GM18517 (cell line): Measurements from ENCODE around the gene OTUB2.

Source experiments
- ATAC-seq: cut with Tn5 transposase; IDR thresholded peaks from one replicate; pipeline ENCODE4 v1.9.1; 2021; ENCODE audit warnings: mild to moderate bottlenecking, moderate library complexity; ENCODE audit not compliant: unreplicated experiment

OTUB2 gene

DNA sequence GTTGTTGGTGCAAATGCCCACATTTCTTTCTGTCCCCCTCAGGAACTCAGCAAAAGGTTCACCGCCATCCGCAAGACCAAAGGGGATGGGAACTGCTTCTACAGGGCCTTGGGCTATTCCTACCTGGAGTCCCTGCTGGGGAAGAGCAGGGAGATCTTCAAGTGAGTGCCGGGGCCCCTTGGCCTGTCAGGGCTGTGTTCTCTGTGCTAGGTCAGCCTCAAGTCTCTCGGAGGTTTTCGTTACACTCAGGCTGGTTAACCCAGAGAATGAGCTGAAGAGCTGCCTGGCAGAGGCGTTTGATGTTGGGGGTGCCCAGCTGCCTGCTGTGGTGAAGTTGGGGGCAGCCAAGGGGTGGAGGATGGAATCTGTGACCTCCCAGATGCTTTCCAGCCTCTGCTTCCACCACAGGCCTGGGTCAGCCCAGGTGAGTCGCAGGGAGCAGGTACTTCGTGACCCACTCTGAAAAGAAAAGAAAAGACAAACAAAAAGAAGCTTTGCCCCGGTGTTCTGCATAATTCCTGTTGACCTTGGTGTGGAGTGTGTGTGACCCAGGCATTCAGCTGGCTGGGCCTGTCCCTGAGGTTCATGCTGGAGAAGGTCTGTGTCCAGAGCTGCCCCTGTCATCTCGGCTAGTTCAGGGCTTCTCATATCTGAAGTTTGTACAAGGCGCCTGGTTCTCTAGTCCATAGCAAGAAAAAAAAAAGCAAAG, 12.9 kb downstream of the OTUB2 start:
- ATAC-seq = no peak

DNA sequence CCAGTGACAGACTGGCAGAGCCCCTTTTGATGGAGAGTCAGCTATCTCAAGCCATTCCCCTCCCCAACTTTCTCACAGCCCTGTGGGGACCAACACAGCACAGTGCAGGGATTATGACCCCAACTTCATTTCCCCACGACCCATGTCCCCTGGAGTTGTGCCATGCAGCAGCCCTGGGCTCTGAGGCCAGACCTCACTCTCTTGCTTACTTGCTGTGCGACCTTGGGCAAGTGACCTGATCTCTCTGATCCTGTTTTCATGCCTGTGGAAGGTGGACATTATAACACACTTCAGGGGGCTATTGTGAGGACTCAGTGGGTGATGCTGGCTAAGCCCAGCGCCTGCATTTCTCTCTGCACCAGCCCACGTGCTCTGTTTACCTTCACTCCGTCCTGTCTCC, 14.1 kb downstream of the OTUB2 start:
- no peak for ATAC-seq

DNA sequence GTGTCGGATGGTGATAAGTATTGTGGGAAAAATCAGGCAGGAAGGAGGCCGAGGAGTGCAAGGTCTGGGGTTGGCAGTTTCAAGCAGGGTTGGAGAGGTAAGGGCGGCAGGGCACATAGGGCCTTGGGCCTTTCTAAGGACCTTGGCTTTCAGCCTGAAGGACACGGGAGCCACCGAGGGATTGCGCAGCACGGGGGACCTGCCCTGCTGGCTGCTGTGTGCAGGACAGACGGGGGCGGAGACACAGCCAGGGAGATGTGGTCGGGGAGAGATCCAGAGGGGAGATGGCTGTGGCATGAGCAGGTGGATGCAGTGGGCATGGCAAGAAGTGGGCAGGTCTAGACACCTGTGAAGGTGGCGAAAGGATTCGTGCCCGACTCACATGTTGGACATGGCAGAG, 14.7 kb downstream of the OTUB2 start:
- ATAC-seq = no peak

DNA sequence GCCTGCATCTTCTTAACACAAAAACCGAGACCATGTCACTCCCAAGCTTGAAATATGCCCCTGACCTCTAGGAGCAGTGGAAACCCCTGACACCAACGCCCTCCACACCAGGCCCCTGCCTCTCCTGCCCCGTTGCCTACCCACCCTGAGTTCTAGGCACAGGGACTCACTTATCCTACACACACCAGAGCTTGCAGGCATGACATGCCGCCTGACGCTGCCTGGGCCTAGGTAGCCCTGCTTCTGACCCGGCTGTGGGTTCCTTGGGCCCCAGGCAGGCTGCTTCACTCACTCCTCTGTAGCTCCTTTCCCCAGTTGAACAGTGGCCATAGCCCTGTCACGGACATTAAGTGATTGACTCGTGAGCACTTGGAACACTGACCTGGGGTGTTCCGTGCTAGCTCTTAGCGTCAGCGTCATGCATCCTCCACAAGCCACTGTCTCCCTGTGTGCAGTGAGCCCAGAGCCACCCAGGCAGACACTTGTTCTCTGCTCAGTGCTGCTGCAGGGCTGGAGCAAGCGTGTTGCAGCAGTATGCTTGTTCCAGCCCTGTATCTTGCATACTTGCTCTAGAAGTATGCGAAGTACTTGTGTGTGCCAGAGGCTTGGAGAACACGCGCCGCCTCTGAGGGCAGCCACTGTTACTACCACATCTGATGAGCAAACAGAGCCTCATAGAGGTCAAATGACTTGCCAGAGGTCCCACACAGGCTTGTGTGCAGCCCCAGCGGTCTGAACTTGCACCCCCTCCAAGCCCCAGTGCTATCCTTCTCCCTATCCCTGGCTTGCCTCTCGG, 15.6 kb downstream of the OTUB2 start:
- no peak for ATAC-seq

DNA sequence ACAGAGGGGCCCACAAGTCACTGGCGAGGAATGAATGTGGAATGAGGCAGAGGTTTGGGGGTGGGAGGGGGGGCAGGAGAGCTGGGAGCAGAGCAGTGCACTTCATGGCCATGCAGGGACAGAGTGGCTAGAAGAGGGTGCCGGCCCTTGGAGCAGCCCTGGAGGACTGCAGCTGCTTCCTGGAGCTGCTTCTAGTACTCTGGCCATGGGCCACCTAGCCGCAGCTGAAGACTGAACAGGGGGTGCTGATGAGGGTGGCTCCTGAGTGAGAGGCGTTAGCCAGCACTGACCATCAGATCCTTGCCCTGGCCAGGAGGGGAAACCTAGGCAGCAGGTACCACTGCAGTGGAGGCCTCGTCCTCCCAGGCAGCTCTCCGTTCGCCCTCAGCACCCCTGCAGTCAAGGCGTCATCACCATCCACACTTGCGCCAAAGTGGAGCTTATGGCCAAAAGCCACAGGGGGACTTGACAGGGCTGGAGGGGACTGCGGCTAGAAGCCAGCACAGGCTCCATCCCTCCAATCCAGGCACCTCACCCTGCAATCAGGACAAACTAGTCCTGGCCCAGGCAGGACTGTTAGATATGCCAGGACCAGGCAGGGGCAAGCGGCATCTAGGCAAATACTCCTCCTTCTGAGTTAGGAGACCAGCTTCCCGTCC, 16.4 kb downstream of the OTUB2 start:
- no peak for ATAC-seq

DNA sequence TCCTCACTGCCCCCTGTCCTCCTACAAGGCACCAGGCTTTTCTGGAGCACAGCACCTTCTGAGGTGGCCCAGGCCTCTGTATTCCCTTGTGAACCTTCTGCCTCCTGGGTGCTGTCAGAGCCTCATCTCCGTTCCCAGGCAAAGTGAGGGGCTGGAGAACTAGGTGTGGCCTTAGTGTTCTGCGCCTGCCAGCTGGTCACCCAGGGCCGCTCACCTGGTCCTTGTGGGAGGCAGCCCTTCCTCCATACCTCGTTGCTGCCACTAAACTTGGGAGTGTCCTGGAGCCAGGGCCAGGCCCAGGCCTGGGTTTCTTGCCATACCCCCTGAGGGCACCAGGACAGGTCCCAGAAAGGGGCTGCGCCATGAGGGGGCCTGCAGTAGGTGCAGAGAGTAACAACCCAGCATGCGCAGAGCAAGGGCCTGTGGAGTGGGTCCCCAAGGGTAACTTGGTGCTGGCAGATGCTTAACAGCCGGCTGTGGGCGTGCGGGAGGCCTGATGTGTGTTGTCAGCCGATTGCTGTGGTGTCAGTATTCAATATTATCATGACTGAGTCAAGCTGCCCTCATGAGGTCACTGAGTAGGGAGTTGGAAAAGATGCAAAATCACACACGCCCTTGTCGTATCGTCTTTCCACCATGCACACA, 17.1 kb downstream of the OTUB2 start:
- no peak for ATAC-seq

DNA sequence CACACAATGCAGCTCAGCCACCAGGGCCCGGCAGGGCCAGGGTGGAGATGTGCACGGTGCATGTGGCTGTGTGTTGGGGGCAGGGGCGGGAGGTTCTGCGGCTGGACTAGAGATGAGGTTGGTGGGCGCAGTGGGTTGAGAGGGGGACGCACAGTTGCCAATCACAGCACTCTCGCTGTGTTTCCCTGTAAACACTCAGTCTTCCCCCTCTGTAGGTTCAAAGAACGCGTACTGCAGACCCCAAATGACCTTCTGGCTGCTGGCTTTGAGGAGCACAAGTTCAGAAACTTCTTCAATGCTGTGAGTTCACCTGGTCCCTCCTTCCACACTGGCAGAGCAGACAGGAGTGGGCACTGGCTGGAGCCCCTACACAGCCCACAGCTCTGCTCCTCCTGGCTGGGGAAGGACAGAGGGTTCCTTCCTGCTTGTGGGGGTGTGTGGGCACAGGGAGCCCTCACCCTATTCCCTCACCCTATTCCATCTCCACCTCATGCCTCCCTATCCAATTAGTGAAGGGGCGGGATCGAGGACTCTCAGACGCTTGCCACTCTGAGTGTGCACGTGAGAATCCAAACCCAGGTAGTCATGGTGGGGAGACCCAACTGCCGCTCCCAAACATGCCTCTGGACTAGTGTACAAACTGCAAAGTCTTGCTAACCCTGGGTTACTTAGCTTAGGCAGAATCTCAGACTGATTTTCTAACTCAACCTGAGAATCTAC, 17.8 kb downstream of the OTUB2 start:
- ATAC-seq = no peak

DNA sequence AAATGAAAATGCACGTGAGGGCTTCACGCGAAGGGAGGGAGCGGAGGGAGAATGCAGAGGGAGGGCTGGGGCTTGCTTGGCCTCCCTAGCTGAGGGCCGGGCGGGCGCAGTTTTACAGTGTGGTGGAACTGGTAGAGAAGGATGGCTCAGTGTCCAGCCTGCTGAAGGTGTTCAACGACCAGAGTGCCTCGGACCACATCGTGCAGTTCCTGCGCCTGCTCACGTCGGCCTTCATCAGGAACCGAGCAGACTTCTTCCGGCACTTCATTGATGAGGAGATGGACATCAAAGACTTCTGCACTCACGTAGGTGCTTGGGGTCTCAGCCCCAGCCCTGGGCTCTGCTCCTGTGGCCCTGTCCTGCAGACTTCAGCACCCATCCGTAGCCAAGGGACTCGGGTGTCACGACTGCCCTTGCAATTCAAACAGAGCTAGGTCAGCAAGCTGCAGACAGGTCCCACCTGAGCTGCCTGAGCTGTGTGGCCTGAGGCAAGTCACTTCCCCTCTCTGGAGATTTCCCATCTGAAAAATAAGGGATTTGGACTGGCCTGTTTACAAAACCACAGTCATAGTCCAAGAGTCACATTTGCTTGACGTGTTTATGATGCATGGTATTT, 18.4 kb downstream of the OTUB2 start:
- no peak for ATAC-seq

DNA sequence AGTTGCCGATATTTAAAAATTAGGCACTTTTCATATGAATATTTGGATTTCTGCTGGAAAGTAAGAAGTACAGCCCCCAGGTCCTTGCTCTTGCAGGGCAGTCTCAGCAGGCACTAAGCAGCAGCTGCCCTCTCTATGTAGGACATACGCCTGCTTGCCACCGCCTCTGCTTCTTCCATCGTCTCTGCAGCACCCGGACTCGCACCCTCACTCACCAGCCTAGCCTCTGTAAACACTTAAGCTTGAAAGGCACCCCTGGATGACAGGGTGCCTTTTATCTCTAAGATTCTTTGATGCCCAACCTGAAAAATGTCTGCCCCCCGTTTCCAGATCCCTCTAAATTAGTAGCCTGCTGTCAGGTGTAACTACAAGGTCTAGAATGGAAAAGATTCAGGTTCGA, 19.0 kb downstream of the OTUB2 start:
- no peak for ATAC-seq

DNA sequence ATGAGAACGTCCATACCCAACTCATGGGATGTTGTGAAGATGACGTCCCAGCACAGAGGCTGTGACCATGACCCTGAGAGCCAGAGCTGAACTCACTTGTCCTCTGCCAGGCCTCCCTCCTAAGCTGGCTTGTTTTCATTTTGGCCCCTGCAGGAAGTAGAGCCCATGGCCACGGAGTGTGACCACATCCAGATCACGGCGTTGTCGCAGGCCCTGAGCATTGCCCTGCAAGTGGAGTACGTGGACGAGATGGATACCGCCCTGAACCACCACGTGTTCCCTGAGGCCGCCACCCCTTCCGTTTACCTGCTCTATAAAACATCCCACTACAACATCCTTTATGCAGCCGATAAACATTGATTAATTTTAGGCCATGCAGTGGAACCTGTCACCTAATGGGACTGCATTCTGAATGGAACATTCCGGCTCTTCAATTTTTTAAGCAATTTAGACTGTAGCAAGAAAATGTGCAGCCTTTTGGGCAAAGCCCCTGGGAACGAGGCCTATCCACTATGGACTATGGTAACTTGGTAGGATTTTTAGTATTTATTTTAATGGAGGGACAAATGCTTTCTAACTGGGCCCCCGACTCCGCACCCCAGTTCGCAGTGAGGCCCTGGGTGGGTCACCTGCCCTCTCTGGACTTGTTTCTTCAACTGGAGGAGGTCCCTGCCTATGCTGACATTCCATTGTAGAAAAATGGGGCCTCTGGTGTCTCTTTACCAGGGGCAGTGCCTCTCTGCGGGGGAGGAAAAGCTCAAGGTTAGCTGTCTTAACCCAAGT, 19.6 kb downstream of the OTUB2 start:
- no peak for ATAC-seq

DNA sequence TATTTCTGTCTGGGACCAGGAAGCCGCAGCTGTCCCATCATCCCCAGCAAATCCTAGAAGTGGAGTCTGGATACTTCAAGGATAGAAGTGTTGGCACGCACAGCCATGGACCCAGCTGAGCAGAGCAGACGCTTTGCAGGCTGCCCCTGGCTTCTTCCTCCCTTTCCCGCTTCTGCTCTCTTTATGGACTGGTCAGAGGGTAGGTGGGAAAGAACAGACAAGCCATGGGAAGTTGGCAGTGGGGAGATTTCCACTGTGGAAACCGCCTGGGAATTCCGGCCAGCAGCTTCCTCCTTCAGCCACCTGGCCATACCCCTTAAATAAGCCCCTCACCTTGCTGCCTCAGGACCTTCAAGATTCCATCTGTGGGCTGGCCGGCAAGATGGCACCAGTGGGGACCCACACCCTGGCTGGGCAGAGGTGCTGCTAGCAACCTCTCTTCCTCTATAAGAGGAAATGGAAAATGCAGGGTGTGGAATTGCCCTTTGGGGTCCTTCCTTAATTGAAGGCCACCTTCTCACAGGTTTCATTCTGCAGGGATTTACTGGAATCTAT, 20.6 kb downstream of the OTUB2 start:
- ATAC-seq = no peak

DNA sequence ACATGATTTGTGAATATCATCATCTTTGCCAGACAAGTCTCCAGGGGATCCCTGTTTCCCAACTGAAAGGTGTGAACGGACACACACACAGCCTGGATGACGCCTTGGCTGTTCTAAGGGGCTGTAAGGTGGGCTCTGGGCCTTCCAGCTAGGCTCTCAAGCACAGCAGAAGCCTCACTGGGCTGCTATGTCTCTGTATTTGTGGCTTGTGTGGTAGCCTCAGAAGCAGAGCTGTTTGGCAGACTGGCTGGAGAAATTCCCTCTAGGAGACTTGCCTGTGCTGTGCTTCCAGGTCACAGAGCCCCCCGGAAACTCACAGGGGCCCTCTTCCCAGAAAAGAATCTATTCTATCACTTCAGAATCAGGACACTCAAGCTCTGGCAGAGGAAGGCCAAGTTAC, 21.4 kb downstream of the OTUB2 start:
- no peak for ATAC-seq

DNA sequence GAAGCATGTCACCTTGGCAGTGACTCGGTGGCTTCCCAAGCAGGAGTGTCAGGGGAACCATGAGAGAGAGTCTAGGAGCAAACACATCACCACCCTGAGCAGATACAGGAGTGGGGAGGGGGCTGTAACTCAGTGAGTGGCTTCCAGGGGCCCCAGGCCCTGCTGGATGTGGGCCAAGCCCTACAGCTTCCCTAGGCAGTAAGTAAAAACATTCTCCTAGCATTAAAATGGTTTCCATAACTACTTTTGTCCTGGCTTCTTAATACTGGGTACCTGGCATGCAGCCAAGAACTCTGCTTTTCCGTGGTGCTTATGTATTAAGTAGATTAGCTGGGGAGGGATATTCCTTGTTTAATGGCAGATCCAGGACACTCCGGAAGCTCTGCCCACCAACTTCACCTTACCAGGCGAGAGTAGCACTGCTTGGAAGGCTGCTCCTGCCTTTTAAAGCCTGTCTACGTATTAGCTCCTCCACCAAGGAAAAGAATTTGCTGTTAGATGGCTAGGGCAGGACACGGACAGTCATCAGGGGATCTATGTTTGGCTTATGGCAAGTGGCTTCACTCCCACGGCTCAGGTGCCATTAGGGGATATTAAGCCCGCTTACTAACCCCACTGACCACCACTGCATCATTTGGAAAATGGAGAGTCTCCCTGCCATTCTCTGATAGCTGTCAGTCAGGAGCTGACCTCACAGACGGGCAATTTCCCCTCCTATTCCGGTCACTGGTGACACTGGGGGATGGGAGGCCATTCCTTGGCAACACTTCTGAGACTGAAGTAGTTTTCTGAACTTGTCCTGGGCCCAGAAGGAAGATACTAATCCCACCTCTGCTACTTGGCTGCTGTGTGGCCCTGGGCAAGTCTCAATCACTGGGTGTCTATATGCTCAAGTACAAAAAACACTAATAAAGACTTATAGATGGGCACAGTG, 22.8 kb downstream of the OTUB2 start:
- ATAC-seq = no peak

DNA sequence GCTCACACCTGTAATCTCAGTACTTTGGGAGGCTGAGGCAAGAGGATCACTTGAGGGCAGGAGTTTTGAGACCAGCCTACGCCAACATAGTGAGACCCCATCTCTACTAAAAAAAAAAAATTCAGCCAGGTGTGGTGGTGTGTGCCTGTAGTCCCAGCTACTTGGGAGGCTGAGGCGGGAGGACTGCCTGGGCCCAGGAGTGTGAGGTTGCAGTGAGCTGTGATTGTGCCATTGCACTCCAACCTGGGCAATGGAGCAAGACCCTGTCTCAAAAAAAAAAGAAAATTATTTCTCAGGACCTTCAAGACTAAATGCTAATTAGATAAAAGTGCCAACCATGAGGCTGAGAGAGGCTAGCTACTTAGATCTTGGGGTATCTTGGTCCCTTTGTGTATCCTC, 23.5 kb downstream of the OTUB2 start:
- no peak for ATAC-seq

DNA sequence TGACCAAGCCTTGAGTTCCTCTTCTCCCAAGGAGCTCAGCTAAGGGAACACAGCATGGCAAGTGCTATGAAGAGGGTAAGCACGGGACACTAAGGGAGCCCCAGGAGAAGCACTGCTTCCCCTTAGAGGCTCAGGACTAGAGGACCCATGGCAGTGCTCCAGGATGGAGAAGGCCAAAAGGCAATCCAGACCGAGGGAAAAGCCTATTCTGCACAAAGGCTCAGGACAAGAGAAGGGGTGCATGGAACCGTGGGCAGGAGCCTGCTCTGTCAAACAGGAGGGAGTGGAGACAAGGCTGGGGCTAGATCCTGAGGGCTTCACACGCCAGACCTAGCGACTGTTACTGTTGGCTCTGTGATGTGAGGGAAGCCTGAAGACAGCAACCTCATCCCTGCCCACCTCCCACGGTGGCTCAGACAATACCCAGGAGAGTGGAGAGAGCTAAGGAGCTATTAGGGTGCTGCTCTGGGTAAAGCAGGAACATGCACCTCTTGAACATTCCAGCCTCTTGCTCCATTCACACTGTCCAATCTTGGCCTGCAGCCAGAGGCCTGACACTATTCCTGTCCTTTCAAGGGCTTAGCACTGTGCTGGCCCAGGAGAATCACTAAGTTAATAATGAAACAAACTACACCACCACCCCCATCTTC, 24.2 kb downstream of the OTUB2 start:
- ATAC-seq = no peak

DNA sequence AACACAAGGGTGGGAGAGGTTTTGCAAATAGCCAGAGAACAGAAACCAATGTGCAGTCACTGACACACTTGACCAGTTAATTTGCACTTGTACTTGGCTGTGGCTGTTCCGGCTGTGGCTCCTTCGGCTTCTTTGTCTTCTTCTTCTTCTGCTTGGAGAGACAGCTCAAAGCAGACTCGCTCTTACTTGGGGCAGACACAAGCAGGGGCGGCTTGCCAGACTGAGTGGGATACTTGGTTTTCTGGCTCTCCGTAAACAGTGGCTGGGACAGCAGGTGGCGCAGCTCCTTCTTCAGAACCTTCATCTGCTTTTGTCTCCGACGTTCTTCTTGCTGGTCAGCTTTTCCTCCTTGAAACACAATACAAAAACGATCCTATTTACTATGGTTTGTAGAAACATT, 25.0 kb downstream of the OTUB2 start:
- ATAC-seq = no peak

DNA sequence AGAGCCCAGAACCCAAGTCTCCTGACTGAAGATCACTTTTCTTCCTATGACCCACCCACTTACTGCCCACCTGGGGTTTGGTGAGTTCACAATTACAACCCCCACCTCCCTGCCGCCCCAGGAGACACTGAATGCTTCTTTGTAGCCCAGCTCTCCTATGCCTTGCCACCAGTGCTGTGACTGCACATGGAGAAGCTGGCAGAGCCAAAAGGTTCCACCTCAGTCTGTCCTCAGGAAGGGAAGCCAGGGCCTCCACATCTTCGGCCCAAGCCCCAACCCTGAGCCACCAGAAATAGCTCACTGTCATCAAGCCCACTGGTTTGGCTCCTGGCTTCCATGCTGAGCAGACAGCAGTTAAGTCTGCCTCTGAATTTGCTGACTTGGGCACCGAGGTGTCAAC, 25.6 kb downstream of the OTUB2 start:
- ATAC-seq = no peak

DNA sequence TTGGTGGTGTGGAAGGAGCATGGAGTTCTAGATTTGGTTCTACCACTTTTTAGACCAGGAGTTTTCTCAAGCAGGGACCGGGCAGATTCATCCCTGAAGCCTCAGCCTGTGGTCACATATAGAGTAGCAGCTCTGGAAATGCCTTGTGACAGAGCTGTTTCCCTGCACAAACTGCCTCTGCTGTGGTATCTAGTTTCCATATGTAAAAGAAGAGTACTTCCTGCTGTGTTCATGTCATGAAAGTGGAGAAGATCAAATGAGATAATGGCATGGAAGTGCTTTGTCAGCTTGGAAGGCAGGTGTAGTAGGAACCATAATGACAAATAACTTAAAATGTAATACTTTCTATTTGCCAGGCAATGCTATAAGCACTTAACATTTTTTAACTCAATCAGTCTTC, 26.1 kb downstream of the OTUB2 start:
- ATAC-seq = no peak
